Cardiac fibroblast (primary cell): ENCODE measurements around the gene C11orf97.
"Not testable (repeated sequence)": the region's sequence is repeated elsewhere in the genome, so short reads cannot be mapped to it uniquely, and the experiment has no call there.

Source experiments
- DNase-seq, 2 donors: peaks; one replicate each; pipeline versions ENCODE4 v3.0.0 to v3.0.0-alpha.2; 2010; ENCODE audit warnings: low read depth in 2 of 2
- H3K4me3 ChIP-seq, 2 donors: replicated peaks in 1 of 2; 1 replicate in 1 of 2; 2 replicates in 1 of 2; pipeline ENCODE4 v1.5.1; 2011; ENCODE audit warnings: low read depth in 2 of 2, low read length in 2 of 2, mild to moderate bottlenecking in 2 of 2, moderate library complexity in 1 of 2
- TF ChIP-seq, protein P1 (sequence below): IDR thresholded peaks from one replicate; pipeline ENCODE4 v1.5.1; 2011; ENCODE audit warnings: low read depth, mild to moderate bottlenecking, low read length, inconsistent platforms

Gene C11orf97

GRCh38 chr11:94546162-94546470 is 33.9 kb downstream of the C11orf97 start:
- peak overlapping the region in 1 of 2 donors; percentile 65 for H3K4me3 ChIP-seq
- TF ChIP-seq, protein P1, sequence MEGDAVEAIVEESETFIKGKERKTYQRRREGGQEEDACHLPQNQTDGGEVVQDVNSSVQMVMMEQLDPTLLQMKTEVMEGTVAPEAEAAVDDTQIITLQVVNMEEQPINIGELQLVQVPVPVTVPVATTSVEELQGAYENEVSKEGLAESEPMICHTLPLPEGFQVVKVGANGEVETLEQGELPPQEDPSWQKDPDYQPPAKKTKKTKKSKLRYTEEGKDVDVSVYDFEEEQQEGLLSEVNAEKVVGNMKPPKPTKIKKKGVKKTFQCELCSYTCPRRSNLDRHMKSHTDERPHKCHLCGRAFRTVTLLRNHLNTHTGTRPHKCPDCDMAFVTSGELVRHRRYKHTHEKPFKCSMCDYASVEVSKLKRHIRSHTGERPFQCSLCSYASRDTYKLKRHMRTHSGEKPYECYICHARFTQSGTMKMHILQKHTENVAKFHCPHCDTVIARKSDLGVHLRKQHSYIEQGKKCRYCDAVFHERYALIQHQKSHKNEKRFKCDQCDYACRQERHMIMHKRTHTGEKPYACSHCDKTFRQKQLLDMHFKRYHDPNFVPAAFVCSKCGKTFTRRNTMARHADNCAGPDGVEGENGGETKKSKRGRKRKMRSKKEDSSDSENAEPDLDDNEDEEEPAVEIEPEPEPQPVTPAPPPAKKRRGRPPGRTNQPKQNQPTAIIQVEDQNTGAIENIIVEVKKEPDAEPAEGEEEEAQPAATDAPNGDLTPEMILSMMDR = no peak
- no peak for DNase-seq

GRCh38 chr11:94546886-94547285 is 34.6 kb downstream of the C11orf97 start:
- no peak for DNase-seq
- TF ChIP-seq, protein P1 = no peak
- H3K4me3 ChIP-seq = peak overlapping the region in 1 of 2 donors; percentile 65

- TF ChIP-seq, protein P1 = no peak
- H3K4me3 ChIP-seq = no peak overlapping the region
- DNase-seq = no peak
These were observed 36.9 kb downstream of the C11orf97 start for GRCh38 chr11:94549146-94549545.

- no peak overlapping the region for H3K4me3 ChIP-seq
- no peak for DNase-seq
- TF ChIP-seq, protein P1 = no peak
These were observed 38.3 kb downstream of the C11orf97 start for GRCh38 chr11:94550513-94550912.

DNA sequence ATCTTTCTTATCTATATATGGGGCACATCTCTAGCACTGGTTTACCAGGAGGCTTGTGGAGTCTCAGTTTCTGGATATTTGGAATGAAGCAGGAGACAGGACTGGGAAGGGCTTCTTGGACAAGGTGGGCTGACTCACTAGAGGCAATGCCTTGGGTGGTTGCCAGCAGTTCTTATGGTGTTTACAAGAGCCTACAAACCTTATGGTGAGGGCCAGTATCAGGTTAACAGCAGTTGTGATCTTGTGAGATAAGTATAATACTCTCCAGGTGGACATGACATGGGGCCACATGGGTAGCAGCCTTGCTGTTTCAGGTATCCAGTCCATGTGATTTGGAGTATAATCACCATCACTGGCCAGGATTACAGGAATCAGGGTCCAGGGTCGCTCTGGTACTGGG is 41.7 kb downstream of the C11orf97 start:
- DNase-seq = peak in 1 of 2 donors; percentile 75
- no peak overlapping the region for H3K4me3 ChIP-seq
- TF ChIP-seq, protein P1 = no peak

GRCh38 chr11:94555752-94556329 is 43.6 kb downstream of the C11orf97 start:
- not testable (repeated sequence) for DNase-seq, H3K4me3 ChIP-seq

DNA sequence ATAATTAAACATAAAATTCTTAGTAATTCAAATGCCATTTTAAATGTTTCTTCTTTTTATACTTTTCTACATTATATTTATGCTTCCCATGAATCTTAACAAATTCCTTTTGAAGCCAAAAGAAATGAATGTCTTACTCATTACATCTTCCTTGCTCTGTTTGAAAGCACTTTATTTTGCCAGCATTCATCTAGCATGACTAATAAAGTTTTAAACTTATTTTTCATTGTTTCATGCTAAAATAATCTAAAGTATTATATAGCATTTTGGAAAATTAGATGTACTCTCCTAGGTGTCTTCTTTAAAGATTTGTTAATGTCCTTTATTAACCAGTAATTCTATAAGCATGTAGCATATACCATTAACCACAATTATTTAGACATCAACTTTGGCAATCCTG is 45.2 kb downstream of the C11orf97 start:
- peak in 1 of 2 donors; percentile 60 for DNase-seq

More for the DNA sequence above, 45.2 kb downstream of the C11orf97 start:
- no peak overlapping the region for H3K4me3 ChIP-seq
- TF ChIP-seq, protein P1 = no peak
